ENCODE data around the gene FANK1.

GRCh38 chr10:126058507-126058906, 162.1 kb downstream of the FANK1 start:
- no peak for TF ChIP-seq CTCF (IDR thresholded peaks at IDR 0.05)
- peak in 1 of 2 experiments; percentile 46; a peak in 1 of 4 replicates for TF ChIP-seq EP300 (IDR thresholded peaks at IDR 0.05; ENCODE audit: borderline replicate concordance in 1 of 2, low read depth in 1 of 2, low read length in 1 of 2)
- no peak for TF ChIP-seq TAF1 (IDR thresholded peaks at IDR 0.05; ENCODE audit: borderline replicate concordance, low read depth, low read length)
- no peak for TF ChIP-seq RFX5 (IDR thresholded peaks at IDR 0.05; ENCODE audit: low read length)
- TF ChIP-seq REST (IDR thresholded peaks at IDR 0.05; ENCODE audit: low read depth, low read length) = no peak
- no peak for TF ChIP-seq EZH2phosphoT487 (IDR thresholded peaks at IDR 0.05; ENCODE audit: borderline replicate concordance, low read depth)
- no peak for TF ChIP-seq SIN3A (IDR thresholded peaks at IDR 0.05; ENCODE audit: borderline replicate concordance, low read depth, low read length)
- peak; percentile 24; the same call in 1 of the 2 replicates for TF ChIP-seq RAD21 (IDR thresholded peaks at IDR 0.05; ENCODE audit: low read length)
- TF ChIP-seq POLR2AphosphoS5 (IDR thresholded peaks at IDR 0.05; ENCODE audit: low read depth, low read length) = 0 out of 2 replicates have a peak, but pooled peaks have one; percentile 16
- TF ChIP-seq USF2 (IDR thresholded peaks at IDR 0.05; ENCODE audit: borderline replicate concordance, low read depth, low read length) = no peak
- TF ChIP-seq CHD2 (IDR thresholded peaks at IDR 0.05; ENCODE audit: low read length, partially characterized antibody) = peak; percentile 54
- no peak for TF ChIP-seq FOSL2 (IDR thresholded peaks at IDR 0.05; ENCODE audit: borderline replicate concordance, low read depth)
- peak; percentile 49 for TF ChIP-seq RCOR1 (IDR thresholded peaks at IDR 0.05; ENCODE audit: low read length)
- no peak for TF ChIP-seq ELF1 (IDR thresholded peaks at IDR 0.05)

Measured in SK-N-SH (cell line).